ENCODE measurements around the gene B4GALT6. TPM values are rescaled to one million over a fixed set of nuclear protein-coding genes. Genes with fewer than 3 reads are reported as not detected.

B4GALT6 gene
- total and polyA plus RNA-seq, 11 donors = 1.3 to 11.9 (median 5.6) TPM

GRCh38 chr18:31592506-31593157 lies 91.7 kb downstream of the B4GALT6 start:
- Histone ChIP-seq H3K27ac (no peak overlapping the region), H3K4me3 (no peak overlapping the region), H3K36me3 (no peaks in the 10 kb centered on the region), H3K27me3 (peaks cover 0 to 3% (median 0%) of the 10 kb centered on the region in 9 donors), H3K9me3 (no peaks in the 10 kb centered on the region), H3K4me1 (no peaks in the 10 kb centered on the region)
- no peak for TF ChIP-seq POLR2A (IDR thresholded peaks at IDR 0.05)
- no peak for TF ChIP-seq CTCF (IDR thresholded peaks at IDR 0.05)
- DNase-seq = no peak
- intact Hi-C loops (cut with DNase I) = loop anchor here in 1 of 10 donors (10.0 kb wide), 1 partner anchor 62 kb away; no protein-coding TSS in a partner anchor
- 63 to 69% (median 67%) methylated on average over 10 of the region's 10 CpGs for WGBS, 4 donors
- no peak for ATAC-seq

GRCh38 chr18:31591628-31592027 lies 92.8 kb downstream of the B4GALT6 start, which contains the start of gene TTR:
TSS of gene TTR (plus strand) at chr18:31591877. CDS start at chr18:31591903, 26 bp downstream.
- DNase-seq (no peak), ATAC-seq (no peak)
- TF ChIP-seq POLR2A (IDR thresholded peaks at IDR 0.05) (no peak), CTCF (IDR thresholded peaks at IDR 0.05) (no peak)
- no peaks in the 10 kb centered on the region for H3K4me1 ChIP-seq
- peaks cover 0 to 3% (median 0%) of the 10 kb centered on the region in 9 donors for H3K27me3 ChIP-seq
- H3K36me3 ChIP-seq = no peaks in the 10 kb centered on the region
- no peaks in the 10 kb centered on the region for H3K9me3 ChIP-seq
- no peak within 1 kb of the TSS for H3K4me3 ChIP-seq
- WGBS, 4 donors = 69 to 80% (median 74%) methylated on average over 5 of the region's 5 CpGs
- intact Hi-C loops (cut with DNase I) = loop anchor here in 1 of 10 donors (10.0 kb wide), 1 partner anchor 63 kb away; no protein-coding TSS in a partner anchor
- H3K27ac ChIP-seq = no peak within 1 kb of the TSS

- TF ChIP-seq CTCF (IDR thresholded peaks at IDR 0.05) (no peak), POLR2A (IDR thresholded peaks at IDR 0.05) (no peak)
- DNase-seq (no peak), ATAC-seq (no peak)
- intact Hi-C loops (cut with DNase I) = loop anchor here in 1 of 10 donors (10.0 kb wide), 1 partner anchor 64 kb away; no protein-coding TSS in a partner anchor
- Histone ChIP-seq H3K4me1 (no peaks in the 10 kb centered on the region), H3K27ac (no peak overlapping the region), H3K36me3 (no peaks in the 10 kb centered on the region), H3K4me3 (no peak overlapping the region), H3K9me3 (no peaks in the 10 kb centered on the region), H3K27me3 (peaks cover 0 to 3% (median 0%) of the 10 kb centered on the region in 9 donors)
- WGBS, 4 donors = 35 to 77% (median 62%) methylated on average over 2 of the region's 2 CpGs
Measured at GRCh38 chr18:31591113-31591512, 93.3 kb downstream of the B4GALT6 start.

GRCh38 chr18:31590570-31590969 lies 93.8 kb downstream of the B4GALT6 start:
- intact Hi-C loops (cut with DNase I) = loop anchor here in 1 of 10 donors (10.0 kb wide), 1 partner anchor 64 kb away; no protein-coding TSS in a partner anchor
- H3K9me3 ChIP-seq = no peaks in the 10 kb centered on the region
- ATAC-seq (no peak), DNase-seq (no peak)
- TF ChIP-seq POLR2A (IDR thresholded peaks at IDR 0.05) (no peak), CTCF (IDR thresholded peaks at IDR 0.05) (no peak)
- 81 to 88% (median 85%) methylated on average over 8 of the region's 8 CpGs for WGBS, 4 donors
- no peaks in the 10 kb centered on the region for H3K36me3 ChIP-seq
- H3K27me3 ChIP-seq = peaks cover 0 to 3% (median 0%) of the 10 kb centered on the region in 9 donors
- H3K4me1 ChIP-seq = no peaks in the 10 kb centered on the region
- no peak overlapping the region for H3K27ac ChIP-seq
- H3K4me3 ChIP-seq = no peak overlapping the region
